SK-N-SH treated with all-trans-retinoic acid at 6 μM for 48 hours (cell line): ENCODE data around the gene KREMEN2.

Experiments
- ARNTL ChIP-seq: fragments of 450-650 bp; formaldehyde crosslinking; IDR thresholded peaks from 2 replicates; pipeline ENCODE4 v1.5.0; 2020; ENCODE audit warnings: low read depth, mild to moderate bottlenecking, moderate library complexity, borderline replicate concordance
- ISL1 ChIP-seq: fragments of 250-450 bp; sonication (Bioruptor Pico); IDR thresholded peaks from 2 replicates; pipeline ENCODE4 v2.1.2; 2022; ENCODE audit warnings: mild to moderate bottlenecking, moderate library complexity
- POU6F1 ChIP-seq: fragments of 250-450 bp; sonication (Bioruptor Pico); IDR thresholded peaks from 2 replicates; pipeline ENCODE4 v1.8.0; 2021; ENCODE audit warnings: low read depth, mild to moderate bottlenecking, moderate library complexity, borderline replicate concordance
- ZNF70 ChIP-seq: fragments of 450-650 bp; formaldehyde crosslinking; IDR thresholded peaks from 2 replicates; pipeline ENCODE4 v1.5.0; 2020; ENCODE audit warnings: mild to moderate bottlenecking, moderate library complexity
- ZNF8 ChIP-seq: fragments of 450-650 bp; formaldehyde crosslinking; IDR thresholded peaks from 2 replicates; pipeline ENCODE4 v1.5.0; 2020; ENCODE audit warnings: mild to moderate bottlenecking, moderate library complexity
- TF ChIP-seq, protein P1 (sequence below): fragments of 250-450 bp; sonication (Bioruptor Pico); IDR thresholded peaks from 2 replicates; pipeline ENCODE4 v1.5.1; 2020; ENCODE audit warnings: low read depth, mild to moderate bottlenecking, moderate library complexity

- TF ChIP-seq, protein P1, sequence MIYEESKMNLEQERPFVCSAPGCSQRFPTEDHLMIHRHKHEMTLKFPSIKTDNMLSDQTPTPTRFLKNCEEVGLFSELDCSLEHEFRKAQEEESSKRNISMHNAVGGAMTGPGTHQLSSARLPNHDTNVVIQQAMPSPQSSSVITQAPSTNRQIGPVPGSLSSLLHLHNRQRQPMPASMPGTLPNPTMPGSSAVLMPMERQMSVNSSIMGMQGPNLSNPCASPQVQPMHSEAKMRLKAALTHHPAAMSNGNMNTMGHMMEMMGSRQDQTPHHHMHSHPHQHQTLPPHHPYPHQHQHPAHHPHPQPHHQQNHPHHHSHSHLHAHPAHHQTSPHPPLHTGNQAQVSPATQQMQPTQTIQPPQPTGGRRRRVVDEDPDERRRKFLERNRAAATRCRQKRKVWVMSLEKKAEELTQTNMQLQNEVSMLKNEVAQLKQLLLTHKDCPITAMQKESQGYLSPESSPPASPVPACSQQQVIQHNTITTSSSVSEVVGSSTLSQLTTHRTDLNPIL (CRISPR knock-in tag) = no peak
- TF ChIP-seq ZNF70 (CRISPR knock-in tag) (no peak), POU6F1 (CRISPR knock-in tag) (no peak), ZNF8 (CRISPR knock-in tag) (no peak), ARNTL (CRISPR knock-in tag) (no peak), ISL1 (CRISPR knock-in tag) (no peak)
Measured at GRCh38 chr16:2986623-2987188, 22.6 kb downstream of the KREMEN2 start.
